ENCODE data around the gene QDPR.
"Not testable (repeated sequence)": the region's sequence is repeated elsewhere in the genome, so short reads cannot be mapped to it uniquely, and the experiment has no call there.

Gene QDPR

DNA sequence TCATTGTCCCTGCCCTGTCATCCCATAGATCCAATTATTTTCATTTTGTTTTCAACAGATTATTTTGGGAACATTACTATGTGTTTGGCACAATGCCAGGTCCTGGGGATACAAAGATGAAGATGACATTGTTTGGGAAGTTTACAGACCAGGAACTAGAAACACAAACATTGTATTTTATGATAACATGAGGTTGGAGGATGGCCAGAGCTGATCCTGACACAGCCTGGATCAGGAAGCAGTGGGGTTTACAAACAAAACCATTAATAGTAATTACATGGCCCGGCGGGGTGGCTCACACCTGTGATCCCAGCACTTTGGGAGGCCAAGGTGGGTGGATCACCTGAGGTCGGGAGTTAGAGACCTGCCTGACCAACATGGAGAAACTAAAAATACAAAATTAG, 32.9 kb upstream of the QDPR start:
- TF ChIP-seq, protein P1, sequence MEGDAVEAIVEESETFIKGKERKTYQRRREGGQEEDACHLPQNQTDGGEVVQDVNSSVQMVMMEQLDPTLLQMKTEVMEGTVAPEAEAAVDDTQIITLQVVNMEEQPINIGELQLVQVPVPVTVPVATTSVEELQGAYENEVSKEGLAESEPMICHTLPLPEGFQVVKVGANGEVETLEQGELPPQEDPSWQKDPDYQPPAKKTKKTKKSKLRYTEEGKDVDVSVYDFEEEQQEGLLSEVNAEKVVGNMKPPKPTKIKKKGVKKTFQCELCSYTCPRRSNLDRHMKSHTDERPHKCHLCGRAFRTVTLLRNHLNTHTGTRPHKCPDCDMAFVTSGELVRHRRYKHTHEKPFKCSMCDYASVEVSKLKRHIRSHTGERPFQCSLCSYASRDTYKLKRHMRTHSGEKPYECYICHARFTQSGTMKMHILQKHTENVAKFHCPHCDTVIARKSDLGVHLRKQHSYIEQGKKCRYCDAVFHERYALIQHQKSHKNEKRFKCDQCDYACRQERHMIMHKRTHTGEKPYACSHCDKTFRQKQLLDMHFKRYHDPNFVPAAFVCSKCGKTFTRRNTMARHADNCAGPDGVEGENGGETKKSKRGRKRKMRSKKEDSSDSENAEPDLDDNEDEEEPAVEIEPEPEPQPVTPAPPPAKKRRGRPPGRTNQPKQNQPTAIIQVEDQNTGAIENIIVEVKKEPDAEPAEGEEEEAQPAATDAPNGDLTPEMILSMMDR (IDR thresholded peaks at IDR 0.05; ENCODE audit: insufficient read depth, low read depth, low read length, missing control alignments) = no peak
- DNase-seq (ENCODE audit: low read depth) = no peak
- H3K4me3 ChIP-seq (ENCODE audit: low read length) = no peak overlapping the region

DNA sequence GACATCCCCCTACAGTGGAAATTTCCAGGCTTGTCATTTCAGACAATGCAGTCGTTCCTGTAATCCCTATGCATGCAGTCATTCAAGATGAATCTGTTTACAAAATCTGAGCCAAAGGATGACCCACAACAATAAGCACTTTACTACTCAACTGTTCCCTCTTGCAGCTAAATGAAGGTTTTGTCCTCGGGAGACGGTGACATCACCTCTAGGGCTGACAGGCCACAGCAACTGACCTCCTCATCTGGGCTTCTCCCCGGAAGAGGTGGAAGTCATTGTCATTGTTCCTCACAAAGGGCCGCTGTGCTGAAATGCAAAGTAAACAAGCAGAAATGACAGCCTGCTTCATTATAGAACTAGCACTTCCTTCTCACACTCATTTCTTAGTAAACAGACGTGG, 32.3 kb upstream of the QDPR start:
- TF ChIP-seq, protein P1 (IDR thresholded peaks at IDR 0.05; ENCODE audit: insufficient read depth, low read depth, low read length, missing control alignments) = no peak
- peak; percentile 25 for DNase-seq (ENCODE audit: low read depth)
- H3K4me3 ChIP-seq (ENCODE audit: low read length) = no peak overlapping the region

DNA sequence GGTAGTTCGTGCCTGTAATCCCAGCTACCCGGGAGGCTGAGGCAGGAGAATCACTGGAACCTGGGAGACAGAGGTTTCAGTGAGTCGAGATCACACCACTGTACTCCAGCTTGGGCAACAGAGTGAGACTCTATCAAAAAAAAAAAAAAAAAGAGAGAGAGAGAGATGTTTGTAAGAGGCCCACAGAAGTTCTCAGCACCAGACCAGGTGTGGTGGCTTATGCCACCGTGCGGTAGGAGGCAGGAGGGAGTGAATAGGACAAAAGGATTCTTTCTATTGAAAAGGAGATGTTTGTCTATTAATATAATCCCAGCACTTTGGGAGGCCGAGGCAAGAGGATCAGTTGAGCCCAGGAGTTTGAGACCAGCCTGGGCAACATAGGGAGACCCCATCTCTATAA, 25.2 kb upstream of the QDPR start:
- DNase-seq (ENCODE audit: low read depth) = not testable (repeated sequence)

DNA sequence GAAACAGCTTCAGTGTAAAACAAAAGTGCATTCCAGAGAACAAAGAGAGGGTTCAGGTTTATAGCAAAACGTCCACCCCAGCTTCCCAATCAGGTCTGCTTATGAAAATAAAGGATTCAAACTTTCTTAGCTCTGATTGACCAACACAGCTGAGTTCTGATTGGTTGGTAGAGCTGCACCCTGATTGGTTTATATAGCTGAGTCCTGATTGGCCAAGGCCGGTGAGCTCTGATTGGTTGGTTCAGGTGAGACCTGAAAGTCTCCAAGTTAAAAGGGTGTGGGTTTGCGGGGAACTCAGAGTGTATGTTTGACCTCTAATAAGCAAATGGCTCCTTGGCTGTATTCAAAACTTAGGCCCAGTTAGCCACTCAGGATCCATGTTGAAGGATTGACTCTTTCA, 24.0 kb upstream of the QDPR start:
- no peak for DNase-seq (ENCODE audit: low read depth)
- TF ChIP-seq, protein P1 (IDR thresholded peaks at IDR 0.05; ENCODE audit: insufficient read depth, low read depth, low read length, missing control alignments) = no peak

More for the DNA sequence above, 25.2 kb upstream of the QDPR start:
- H3K4me3 ChIP-seq (ENCODE audit: low read length) = not testable (repeated sequence)

DNA sequence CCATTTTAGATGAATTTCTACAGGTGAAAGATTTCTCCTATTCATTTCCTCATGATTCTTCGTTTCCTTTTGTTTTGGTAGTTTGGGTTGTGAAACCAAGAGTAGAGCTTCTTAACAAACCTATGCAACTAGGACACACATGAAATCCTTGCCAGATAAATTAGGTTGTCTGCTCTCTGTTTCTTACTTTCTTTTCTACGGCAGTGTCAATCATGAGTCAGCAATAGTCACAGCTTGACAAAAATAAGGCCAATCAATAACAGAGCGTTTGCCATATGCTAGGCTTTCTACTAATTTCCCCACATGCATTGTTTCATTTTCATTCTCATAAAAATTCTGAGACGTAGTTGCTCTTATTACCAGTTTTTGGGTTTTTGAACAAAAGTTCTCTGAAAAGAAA, 23.4 kb upstream of the QDPR start:
- H3K4me3 ChIP-seq (ENCODE audit: low read length) = no peak overlapping the region
- TF ChIP-seq, protein P1 (IDR thresholded peaks at IDR 0.05; ENCODE audit: insufficient read depth, low read depth, low read length, missing control alignments) = no peak
- no peak for DNase-seq (ENCODE audit: low read depth)

More for the DNA sequence above, 24.0 kb upstream of the QDPR start:
- H3K4me3 ChIP-seq (ENCODE audit: low read length) = no peak overlapping the region

DNA sequence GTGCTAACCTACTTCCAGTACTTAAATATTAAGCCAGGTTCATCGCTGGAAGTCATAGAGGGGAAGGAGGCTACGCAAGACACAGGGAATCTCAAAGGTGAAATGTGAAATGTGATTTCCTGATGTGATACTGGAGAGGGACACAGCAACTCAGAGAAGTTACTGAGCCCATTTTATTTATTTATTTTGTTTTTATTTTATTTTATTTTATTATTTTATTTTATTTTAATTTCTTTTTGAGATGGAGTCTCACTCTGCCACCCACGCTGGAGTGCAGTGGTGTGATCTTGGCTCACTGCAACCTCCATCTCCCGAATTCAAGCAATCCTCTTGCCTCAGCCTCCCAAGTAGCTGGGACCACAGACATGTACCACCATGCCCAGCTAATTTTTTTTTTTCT, 22.8 kb upstream of the QDPR start:
- no peak for DNase-seq (ENCODE audit: low read depth)
- no peak overlapping the region for H3K4me3 ChIP-seq (ENCODE audit: low read length)
- TF ChIP-seq, protein P1 (IDR thresholded peaks at IDR 0.05; ENCODE audit: insufficient read depth, low read depth, low read length, missing control alignments) = no peak

DNA sequence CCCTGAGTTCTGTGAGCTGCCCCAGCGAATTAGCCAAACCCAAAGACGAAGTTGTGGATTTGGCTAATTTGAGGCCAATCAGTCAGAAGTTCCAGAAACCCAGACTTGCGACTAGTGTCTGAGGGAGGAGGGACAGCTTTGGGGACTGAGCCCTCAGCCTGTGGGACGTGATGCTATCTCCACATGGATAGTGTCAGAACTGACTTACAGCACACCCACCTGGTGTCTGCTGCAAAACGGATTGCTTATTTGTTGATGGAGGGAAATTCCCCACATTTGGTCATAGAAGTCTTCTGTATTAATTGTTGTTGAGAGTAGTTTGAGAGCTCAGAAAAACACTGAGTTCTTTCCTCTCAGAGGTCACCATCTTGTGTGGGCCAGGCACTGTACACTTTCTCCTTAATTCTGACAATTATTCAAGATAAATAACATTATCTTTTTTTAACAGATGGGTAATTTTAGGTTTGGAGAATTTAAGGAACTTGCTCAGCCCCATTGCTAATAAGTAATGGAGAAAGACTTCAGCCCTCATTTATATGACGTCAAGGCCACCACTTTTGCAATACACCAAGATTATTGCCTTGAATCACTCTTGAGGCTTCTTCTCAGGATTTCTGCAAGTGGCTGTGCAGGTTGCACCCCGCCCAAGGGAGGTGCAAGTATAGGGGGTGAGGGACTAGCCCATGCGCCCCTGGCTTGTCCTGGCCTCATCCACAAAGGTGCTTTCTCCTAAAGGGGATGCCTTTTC, 19.8 kb upstream of the QDPR start:
- H3K4me3 ChIP-seq (ENCODE audit: low read length) = no peak overlapping the region
- DNase-seq (ENCODE audit: low read depth) = no peak
- TF ChIP-seq, protein P1 (IDR thresholded peaks at IDR 0.05; ENCODE audit: insufficient read depth, low read depth, low read length, missing control alignments) = no peak

Measured in epithelial cell of esophagus (primary cell).